Measurements from ENCODE around the gene GPT2.

The GPT2 gene

GRCh38 chr16:46972429-46973206 is 88.5 kb downstream of the GPT2 start:
- H3K4me1 Mint-ChIP-seq = peaks cover 39% of the 10 kb centered on the region
- H3K36me3 Mint-ChIP-seq (ENCODE audit: low read depth) = peaks cover 32% of the 10 kb centered on the region
- no peaks in the 10 kb centered on the region for H3K9me3 Mint-ChIP-seq
- TF ChIP-seq CTCF (IDR thresholded peaks at IDR 0.05) = no peak
- peak; percentile 47 for DNase-seq
- peak overlapping the region; percentile 91 for H3K4me3 Mint-ChIP-seq
- H3K27me3 Mint-ChIP-seq (ENCODE audit: low read depth, poor library complexity) = peaks cover 3% of the 10 kb centered on the region
- H3K27ac Mint-ChIP-seq = peak overlapping the region; percentile 96

GRCh38 chr16:46973207-46973995 is 89.2 kb downstream of the GPT2 start, which contains the start of gene DNAJA2:
DNAJA2 (minus strand) TSS chr16:46973674; CDS start chr16:46973572, 102 bp downstream.
- Mint-ChIP-seq H3K4me1 (peaks cover 39% of the 10 kb centered on the region), H3K4me3 (peak within 1 kb of the TSS; percentile 91), H3K27ac (peak within 1 kb of the TSS; percentile 100), H3K9me3 (no peaks in the 10 kb centered on the region), H3K36me3 (ENCODE audit: low read depth) (peaks cover 25% of the 10 kb centered on the region), H3K27me3 (ENCODE audit: low read depth, poor library complexity) (peaks cover 3% of the 10 kb centered on the region)
- peak; percentile 95 for DNase-seq
- no peak for TF ChIP-seq CTCF (IDR thresholded peaks at IDR 0.05)

GRCh38 chr16:46973996-46974324 is 89.8 kb downstream of the GPT2 start:
- no peak for DNase-seq
- Mint-ChIP-seq H3K27ac (peak overlapping the region; percentile 100), H3K4me1 (peaks cover 39% of the 10 kb centered on the region), H3K36me3 (ENCODE audit: low read depth) (peaks cover 19% of the 10 kb centered on the region), H3K4me3 (peak overlapping the region; percentile 91), H3K9me3 (no peaks in the 10 kb centered on the region), H3K27me3 (ENCODE audit: low read depth, poor library complexity) (peaks cover 3% of the 10 kb centered on the region)
- no peak for TF ChIP-seq CTCF (IDR thresholded peaks at IDR 0.05)

GRCh38 chr16:46974352-46974751 is 90.2 kb downstream of the GPT2 start:
- Mint-ChIP-seq H3K27me3 (ENCODE audit: low read depth, poor library complexity) (peaks cover 3% of the 10 kb centered on the region), H3K27ac (peak overlapping the region; percentile 100), H3K9me3 (no peaks in the 10 kb centered on the region), H3K4me1 (peaks cover 39% of the 10 kb centered on the region), H3K36me3 (ENCODE audit: low read depth) (peaks cover 15% of the 10 kb centered on the region), H3K4me3 (peak overlapping the region; percentile 91)
- DNase-seq = no peak
- TF ChIP-seq CTCF (IDR thresholded peaks at IDR 0.05) = no peak

- Mint-ChIP-seq H3K4me3 (peak overlapping the region; percentile 91), H3K4me1 (peaks cover 36% of the 10 kb centered on the region), H3K36me3 (ENCODE audit: low read depth) (peaks cover 10% of the 10 kb centered on the region), H3K9me3 (no peaks in the 10 kb centered on the region), H3K27me3 (ENCODE audit: low read depth, poor library complexity) (peaks cover 3% of the 10 kb centered on the region), H3K27ac (peak overlapping the region; percentile 53)
- no peak for TF ChIP-seq CTCF (IDR thresholded peaks at IDR 0.05)
- DNase-seq = no peak
Measured at GRCh38 chr16:46975165-46975564, 91.0 kb downstream of the GPT2 start.

Data from nephron progenitor cell (in vitro differentiated cells).